ENCODE measurements around the gene MCTP1. TPM values are rescaled to one million over a fixed set of nuclear protein-coding genes. Genes with fewer than 3 reads are reported as not detected.

MCTP1 gene
- total RNA-seq, 1 donor from 2014 or later: 3.7 TPM

DNA sequence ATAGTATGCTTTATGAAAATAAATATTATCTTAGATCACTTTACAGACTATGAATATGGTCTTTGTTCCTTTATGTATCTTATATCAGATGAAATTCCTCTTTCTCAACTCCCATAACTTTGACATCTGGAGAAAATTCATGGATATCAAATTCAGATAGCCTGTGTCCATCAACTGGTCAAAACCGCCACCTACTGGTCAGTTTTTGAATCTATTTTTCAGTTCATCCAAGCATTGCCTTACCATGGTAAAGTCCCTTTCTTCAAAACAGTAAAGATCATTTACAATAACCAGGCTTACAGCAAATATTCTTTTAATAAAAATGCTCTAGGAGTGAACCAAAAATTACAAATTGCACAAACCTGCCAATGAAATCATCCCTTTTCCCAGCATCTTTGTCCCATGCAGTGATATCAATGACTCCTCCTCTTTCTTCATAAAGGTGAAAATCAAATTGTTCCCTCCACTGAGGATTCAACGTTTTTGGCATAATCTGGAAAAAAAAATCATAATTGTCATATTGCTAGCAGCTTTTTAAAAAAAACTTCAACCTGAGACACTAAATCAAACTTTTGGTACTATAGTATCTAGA is 375.9 kb downstream of the MCTP1 start:
- peak; percentile 50 for DNase-seq (ENCODE audit: low spot score)
- no peaks in the 10 kb centered on the region for H3K79me2 ChIP-seq (ENCODE audit: low read depth)
- H3K27me3 ChIP-seq: no peaks in the 10 kb centered on the region
- no peak overlapping the region for H3K4me3 Mint-ChIP-seq
- no peak overlapping the region for H3K4me2 ChIP-seq
- no peaks in the 10 kb centered on the region for H3F3A ChIP-seq (ENCODE audit: low read depth)
- H3K27ac Mint-ChIP-seq: no peak overlapping the region
- H3K27ac ChIP-seq: no peak overlapping the region
- no peak overlapping the region for H3K9ac ChIP-seq
- no peak overlapping the region for H2AFZ ChIP-seq (replicated peaks)
- no peaks in the 10 kb centered on the region for H3K9me3 ChIP-seq (ENCODE audit: low read depth)
- H4K20me1 ChIP-seq (ENCODE audit: low read depth): no peaks in the 10 kb centered on the region
- TF ChIP-seq EZH2 (IDR thresholded peaks at IDR 0.05): no peak
- TF ChIP-seq, protein P1, sequence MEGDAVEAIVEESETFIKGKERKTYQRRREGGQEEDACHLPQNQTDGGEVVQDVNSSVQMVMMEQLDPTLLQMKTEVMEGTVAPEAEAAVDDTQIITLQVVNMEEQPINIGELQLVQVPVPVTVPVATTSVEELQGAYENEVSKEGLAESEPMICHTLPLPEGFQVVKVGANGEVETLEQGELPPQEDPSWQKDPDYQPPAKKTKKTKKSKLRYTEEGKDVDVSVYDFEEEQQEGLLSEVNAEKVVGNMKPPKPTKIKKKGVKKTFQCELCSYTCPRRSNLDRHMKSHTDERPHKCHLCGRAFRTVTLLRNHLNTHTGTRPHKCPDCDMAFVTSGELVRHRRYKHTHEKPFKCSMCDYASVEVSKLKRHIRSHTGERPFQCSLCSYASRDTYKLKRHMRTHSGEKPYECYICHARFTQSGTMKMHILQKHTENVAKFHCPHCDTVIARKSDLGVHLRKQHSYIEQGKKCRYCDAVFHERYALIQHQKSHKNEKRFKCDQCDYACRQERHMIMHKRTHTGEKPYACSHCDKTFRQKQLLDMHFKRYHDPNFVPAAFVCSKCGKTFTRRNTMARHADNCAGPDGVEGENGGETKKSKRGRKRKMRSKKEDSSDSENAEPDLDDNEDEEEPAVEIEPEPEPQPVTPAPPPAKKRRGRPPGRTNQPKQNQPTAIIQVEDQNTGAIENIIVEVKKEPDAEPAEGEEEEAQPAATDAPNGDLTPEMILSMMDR (IDR thresholded peaks at IDR 0.05): peak; percentile 81
- H3K36me3 ChIP-seq: no peaks in the 10 kb centered on the region
- H3K4me1 ChIP-seq: no peaks in the 10 kb centered on the region
- no peaks in the 10 kb centered on the region for H3K4me1 Mint-ChIP-seq
- H3K9me3 Mint-ChIP-seq: no peaks in the 10 kb centered on the region
- no peaks in the 10 kb centered on the region for H3K36me3 Mint-ChIP-seq
- no peaks in the 10 kb centered on the region for H3K27me3 Mint-ChIP-seq (ENCODE audit: insufficient read depth, low read depth)
- H3K4me3 ChIP-seq: no peak overlapping the region

DNA sequence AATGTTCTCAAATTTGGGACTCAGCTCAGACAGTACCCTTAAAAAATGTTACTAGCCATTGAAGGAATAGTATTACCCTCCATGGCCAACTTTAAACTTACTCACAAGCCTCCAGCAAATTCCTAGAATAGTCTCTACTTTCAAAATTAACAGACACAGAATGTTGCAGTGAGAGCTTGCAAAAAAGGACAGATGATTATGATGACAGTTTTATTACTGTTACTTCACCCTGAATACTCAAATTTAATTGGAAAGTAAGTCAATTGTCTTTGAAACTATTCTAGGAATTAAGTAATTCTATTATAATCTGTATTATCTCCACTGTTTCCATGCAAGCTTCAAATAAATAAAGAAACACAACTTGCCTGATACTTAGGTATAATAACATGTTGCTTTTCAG is 378.1 kb downstream of the MCTP1 start:
- H3K9me3 Mint-ChIP-seq: no peaks in the 10 kb centered on the region
- no peak overlapping the region for H3K4me3 ChIP-seq
- H3K4me1 Mint-ChIP-seq: no peaks in the 10 kb centered on the region

DNA sequence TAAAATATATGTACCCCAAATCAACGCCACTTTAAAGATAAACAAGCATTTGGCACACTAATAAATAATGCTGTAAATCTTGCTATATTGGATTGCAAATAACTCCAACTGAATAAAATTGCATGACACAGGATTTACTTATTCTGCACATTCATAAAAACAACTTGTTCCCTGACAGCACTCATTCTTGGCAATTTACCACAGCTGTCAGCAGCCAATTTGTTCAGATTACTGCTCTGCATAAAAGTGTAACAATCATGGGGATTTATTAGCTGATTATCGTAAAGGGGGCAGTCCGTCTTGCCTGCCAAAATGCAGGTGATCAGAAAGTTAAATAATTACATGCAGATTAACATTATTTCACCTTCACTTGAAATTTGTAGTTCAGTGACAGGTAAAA is 381.2 kb downstream of the MCTP1 start:
- Mint-ChIP-seq H3K36me3 (no peaks in the 10 kb centered on the region), H3K27me3 (ENCODE audit: insufficient read depth, low read depth) (peaks cover 3% of the 10 kb centered on the region), H3K27ac (no peak overlapping the region), H3K4me1 (no peaks in the 10 kb centered on the region), H3K4me3 (no peak overlapping the region), H3K9me3 (no peaks in the 10 kb centered on the region)
- Histone ChIP-seq H3K36me3 (no peaks in the 10 kb centered on the region), H3K27me3 (no peaks in the 10 kb centered on the region), H3K9ac (no peak overlapping the region), H4K20me1 (ENCODE audit: low read depth) (no peaks in the 10 kb centered on the region), H3K9me3 (ENCODE audit: low read depth) (no peaks in the 10 kb centered on the region), H3K27ac (no peak overlapping the region), H3F3A (ENCODE audit: low read depth) (no peaks in the 10 kb centered on the region), H3K79me2 (ENCODE audit: low read depth) (no peaks in the 10 kb centered on the region), H3K4me2 (no peak overlapping the region), H3K4me1 (no peaks in the 10 kb centered on the region), H3K4me3 (no peak overlapping the region), H2AFZ (replicated peaks) (no peak overlapping the region)
- TF ChIP-seq EZH2phosphoT487 (IDR thresholded peaks at IDR 0.05): no peak
- TF ChIP-seq EZH2 (IDR thresholded peaks at IDR 0.05): no peak
- TF ChIP-seq, protein P1 (IDR thresholded peaks at IDR 0.05): no peak
- no peak for DNase-seq (ENCODE audit: low spot score)

More for the DNA sequence above, 378.1 kb downstream of the MCTP1 start:
- H3K27ac Mint-ChIP-seq: no peak overlapping the region
- TF ChIP-seq, protein P1 (IDR thresholded peaks at IDR 0.05): no peak
- TF ChIP-seq EZH2 (IDR thresholded peaks at IDR 0.05) (no peak), EZH2phosphoT487 (IDR thresholded peaks at IDR 0.05) (no peak)
- Histone ChIP-seq H4K20me1 (ENCODE audit: low read depth) (no peaks in the 10 kb centered on the region), H3F3A (ENCODE audit: low read depth) (no peaks in the 10 kb centered on the region), H3K4me2 (no peak overlapping the region), H3K79me2 (ENCODE audit: low read depth) (no peaks in the 10 kb centered on the region), H3K9ac (no peak overlapping the region), H3K27ac (no peak overlapping the region), H3K36me3 (no peaks in the 10 kb centered on the region), H3K9me3 (ENCODE audit: low read depth) (no peaks in the 10 kb centered on the region), H3K27me3 (no peaks in the 10 kb centered on the region), H2AFZ (replicated peaks) (no peak overlapping the region), H3K4me1 (no peaks in the 10 kb centered on the region)
- no peak overlapping the region for H3K4me3 Mint-ChIP-seq
- no peak for DNase-seq (ENCODE audit: low spot score)
- H3K36me3 Mint-ChIP-seq: no peaks in the 10 kb centered on the region
- H3K27me3 Mint-ChIP-seq (ENCODE audit: insufficient read depth, low read depth): no peaks in the 10 kb centered on the region

All from neural progenitor cell (in vitro differentiated cells).